ENCODE measurements around the gene CAB39. TPM values are rescaled to one million over a fixed set of nuclear protein-coding genes. Genes with fewer than 3 reads are reported as not detected.
"Not testable (repeated sequence)": the region's sequence is repeated elsewhere in the genome, so short reads cannot be mapped to it uniquely, and the experiment has no call there.

The CAB39 gene
- total RNA-seq, 1 donor, result 53.2 TPM

DNA sequence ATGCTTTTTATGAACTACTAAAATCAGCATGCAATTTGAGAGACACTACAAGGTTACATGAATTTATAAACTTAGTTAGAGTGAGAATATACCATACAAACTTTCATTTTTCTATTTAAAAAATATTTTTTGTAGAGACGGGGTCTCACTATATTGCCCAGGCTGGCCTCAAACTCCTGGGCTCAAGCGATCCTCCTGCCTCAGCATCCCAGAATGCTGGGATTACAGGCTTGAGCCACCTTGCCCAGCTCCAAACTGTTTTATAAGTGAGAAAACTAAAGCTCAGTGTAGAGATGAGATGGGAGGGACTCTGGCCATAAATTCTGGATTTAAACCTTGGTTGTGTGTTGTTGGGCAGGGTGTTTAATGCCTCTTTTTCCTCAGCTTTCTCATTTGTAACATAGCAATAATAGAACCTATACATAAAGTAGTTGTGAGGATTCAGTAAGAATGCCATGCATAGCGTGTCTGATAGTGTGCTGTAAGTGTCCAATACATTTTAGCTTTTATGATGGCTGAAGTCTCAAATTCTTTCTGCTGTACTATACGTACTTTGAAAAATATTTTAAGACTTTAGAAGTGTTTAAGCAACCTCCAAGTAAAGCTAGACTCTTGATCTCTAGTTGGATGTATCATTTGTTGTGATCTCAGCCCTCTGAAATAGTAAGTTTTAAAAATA, 9.7 kb downstream of the CAB39 start:
- no peak overlapping the region for H3K27ac ChIP-seq (ENCODE audit: low read depth, low read length)
- TF ChIP-seq, protein P1, sequence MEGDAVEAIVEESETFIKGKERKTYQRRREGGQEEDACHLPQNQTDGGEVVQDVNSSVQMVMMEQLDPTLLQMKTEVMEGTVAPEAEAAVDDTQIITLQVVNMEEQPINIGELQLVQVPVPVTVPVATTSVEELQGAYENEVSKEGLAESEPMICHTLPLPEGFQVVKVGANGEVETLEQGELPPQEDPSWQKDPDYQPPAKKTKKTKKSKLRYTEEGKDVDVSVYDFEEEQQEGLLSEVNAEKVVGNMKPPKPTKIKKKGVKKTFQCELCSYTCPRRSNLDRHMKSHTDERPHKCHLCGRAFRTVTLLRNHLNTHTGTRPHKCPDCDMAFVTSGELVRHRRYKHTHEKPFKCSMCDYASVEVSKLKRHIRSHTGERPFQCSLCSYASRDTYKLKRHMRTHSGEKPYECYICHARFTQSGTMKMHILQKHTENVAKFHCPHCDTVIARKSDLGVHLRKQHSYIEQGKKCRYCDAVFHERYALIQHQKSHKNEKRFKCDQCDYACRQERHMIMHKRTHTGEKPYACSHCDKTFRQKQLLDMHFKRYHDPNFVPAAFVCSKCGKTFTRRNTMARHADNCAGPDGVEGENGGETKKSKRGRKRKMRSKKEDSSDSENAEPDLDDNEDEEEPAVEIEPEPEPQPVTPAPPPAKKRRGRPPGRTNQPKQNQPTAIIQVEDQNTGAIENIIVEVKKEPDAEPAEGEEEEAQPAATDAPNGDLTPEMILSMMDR (IDR thresholded peaks at IDR 0.05; ENCODE audit: extremely low read depth, low read depth, low read length), result no peak
- no peak overlapping the region for H3K4me2 ChIP-seq (ENCODE audit: insufficient read depth, low read length)

DNA sequence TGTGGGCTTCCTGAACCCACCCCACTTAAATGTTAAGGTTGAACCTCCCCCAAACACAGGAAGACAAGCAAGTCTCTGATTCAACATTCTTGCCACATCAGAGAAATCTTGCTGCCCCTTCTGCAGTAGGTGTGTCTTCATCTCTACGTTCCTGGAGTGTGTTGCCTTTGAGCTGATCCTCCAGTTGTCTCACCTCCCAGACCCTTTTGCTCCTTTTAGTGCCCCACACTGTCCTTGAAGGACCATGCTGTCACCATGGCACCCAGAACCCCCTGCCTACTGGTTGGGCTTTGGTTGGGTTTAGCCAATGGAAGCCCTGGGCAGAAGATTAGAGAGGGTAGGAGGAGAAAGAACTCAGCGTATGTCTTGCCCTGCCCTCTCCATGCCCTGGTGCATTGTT, 10.7 kb downstream of the CAB39 start:
- no peak overlapping the region for H2AFZ ChIP-seq (ENCODE audit: low read length)
- peaks cover 40% of the 10 kb centered on the region for H4K20me1 ChIP-seq (ENCODE audit: insufficient read depth, low read length)
- no peak overlapping the region for H3K4me2 ChIP-seq (ENCODE audit: insufficient read depth, low read length)
- H3K27me3 ChIP-seq (ENCODE audit: insufficient read depth, low read length), result no peaks in the 10 kb centered on the region
- no peak overlapping the region for H3K27ac ChIP-seq (ENCODE audit: low read depth, low read length)
- H3K9me3 ChIP-seq (ENCODE audit: low read depth, low read length), result no peaks in the 10 kb centered on the region
- peaks cover 10% of the 10 kb centered on the region for H3K4me1 ChIP-seq (ENCODE audit: insufficient read depth, low read length)
- peaks cover 84% of the 10 kb centered on the region for H3K79me2 ChIP-seq (ENCODE audit: insufficient read depth, low read length)
- TF ChIP-seq, protein P1 (IDR thresholded peaks at IDR 0.05; ENCODE audit: extremely low read depth, low read depth, low read length), result no peak
- DNase-seq (ENCODE audit: insufficient read length, low spot score, missing footprints), result peak; percentile 37
- H3K4me3 ChIP-seq (ENCODE audit: insufficient read depth, low read length), result no peak overlapping the region
- H3K36me3 ChIP-seq (ENCODE audit: insufficient read depth, low read length), result peaks cover 16% of the 10 kb centered on the region

More for the DNA sequence above, 9.7 kb downstream of the CAB39 start:
- H4K20me1 ChIP-seq (ENCODE audit: insufficient read depth, low read length), result peaks cover 49% of the 10 kb centered on the region
- H3K4me1 ChIP-seq (ENCODE audit: insufficient read depth, low read length), result peaks cover 10% of the 10 kb centered on the region
- H3K4me3 ChIP-seq (ENCODE audit: insufficient read depth, low read length), result no peak overlapping the region
- no peaks in the 10 kb centered on the region for H3K27me3 ChIP-seq (ENCODE audit: insufficient read depth, low read length)
- H2AFZ ChIP-seq (ENCODE audit: low read length), result no peak overlapping the region
- H3K9me3 ChIP-seq (ENCODE audit: low read depth, low read length), result no peaks in the 10 kb centered on the region
- H3K36me3 ChIP-seq (ENCODE audit: insufficient read depth, low read length), result peaks cover 16% of the 10 kb centered on the region
- peaks cover 90% of the 10 kb centered on the region for H3K79me2 ChIP-seq (ENCODE audit: insufficient read depth, low read length)
- no peak for DNase-seq (ENCODE audit: insufficient read length, low spot score, missing footprints)

DNA sequence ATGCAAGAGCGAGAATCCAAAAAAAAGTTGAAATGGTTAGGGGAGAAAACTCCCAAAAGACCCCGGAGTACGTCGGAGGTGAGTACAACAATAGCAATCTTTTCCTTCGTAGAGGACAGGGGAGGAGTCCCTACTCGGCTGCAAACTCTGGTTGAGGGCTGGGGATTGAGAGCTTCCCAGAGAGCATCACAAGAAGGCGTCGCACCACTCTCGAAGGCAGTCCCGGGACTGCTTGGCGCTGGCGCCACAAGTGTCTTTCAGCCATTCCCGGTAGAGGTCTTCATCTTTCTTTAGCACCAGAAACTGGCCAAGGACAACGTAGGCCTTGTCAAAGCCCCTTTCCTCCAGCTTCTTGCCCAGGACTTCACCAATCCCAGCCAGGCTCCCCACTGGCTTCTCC, 12.3 kb downstream of the CAB39 start:
- Histone ChIP-seq H3K36me3 (ENCODE audit: insufficient read depth, low read length) (peaks cover 16% of the 10 kb centered on the region), H4K20me1 (ENCODE audit: insufficient read depth, low read length) (peaks cover 28% of the 10 kb centered on the region), H3K79me2 (ENCODE audit: insufficient read depth, low read length) (peaks cover 84% of the 10 kb centered on the region)
- H3K4me1 ChIP-seq (ENCODE audit: insufficient read depth, low read length); H3K4me3 ChIP-seq (ENCODE audit: insufficient read depth, low read length); DNase-seq (ENCODE audit: insufficient read length, low spot score, missing footprints); H3K9me3 ChIP-seq (ENCODE audit: low read depth, low read length); H2AFZ ChIP-seq (ENCODE audit: low read length); H3K27me3 ChIP-seq (ENCODE audit: insufficient read depth, low read length); H3K4me2 ChIP-seq (ENCODE audit: insufficient read depth, low read length); H3K27ac ChIP-seq (ENCODE audit: low read depth, low read length): not testable (repeated sequence)

DNA sequence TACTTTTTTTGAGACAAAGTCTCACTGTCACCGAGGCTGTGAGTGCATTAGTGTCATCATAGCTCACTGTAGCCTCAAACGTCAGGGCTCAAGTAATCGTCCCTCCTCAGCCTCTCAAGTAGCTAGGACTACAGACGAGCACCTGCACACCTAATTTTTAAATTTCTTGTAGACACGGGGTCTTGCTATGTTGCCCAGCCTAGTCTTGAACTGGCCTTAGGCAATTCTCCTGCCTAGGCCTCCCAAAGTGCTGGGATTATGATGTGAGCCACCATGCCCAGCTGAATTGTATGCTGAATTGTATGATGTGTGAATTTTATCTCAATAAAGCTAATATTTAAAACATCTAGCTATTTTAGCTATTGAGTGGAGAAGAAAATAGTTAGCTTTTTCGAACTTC, 18.9 kb downstream of the CAB39 start:
- Histone ChIP-seq H3K27me3 (ENCODE audit: insufficient read depth, low read length) (no peaks in the 10 kb centered on the region), H3K4me2 (ENCODE audit: insufficient read depth, low read length) (no peak overlapping the region), H3K36me3 (ENCODE audit: insufficient read depth, low read length) (peaks cover under 1% of the 10 kb centered on the region), H4K20me1 (ENCODE audit: insufficient read depth, low read length) (peaks cover 43% of the 10 kb centered on the region), H3K79me2 (ENCODE audit: insufficient read depth, low read length) (peaks cover 92% of the 10 kb centered on the region), H3K27ac (ENCODE audit: low read depth, low read length) (no peak overlapping the region), H3K4me3 (ENCODE audit: insufficient read depth, low read length) (no peak overlapping the region), H3K4me1 (ENCODE audit: insufficient read depth, low read length) (no peaks in the 10 kb centered on the region), H2AFZ (ENCODE audit: low read length) (no peak overlapping the region), H3K9me3 (ENCODE audit: low read depth, low read length) (no peaks in the 10 kb centered on the region)
- no peak for DNase-seq (ENCODE audit: insufficient read length, low spot score, missing footprints)
- TF ChIP-seq, protein P1 (IDR thresholded peaks at IDR 0.05; ENCODE audit: extremely low read depth, low read depth, low read length), result no peak

All from osteoblast (primary cell).